ENCODE data around the gene MAD2L2. TPM values are rescaled to one million over a fixed set of nuclear protein-coding genes. Genes with fewer than 3 reads are reported as not detected.

The MAD2L2 gene
- total RNA-seq, 120 experiments from 2014 or later: 15.8 to 42.3 (median 25.8) TPM

Other genes with a start within 250 kb of the MAD2L2 start
- gene DISP3, start 202.0 kb downstream of the MAD2L2 start, total RNA-seq: 10 to 100 TPM in 92 of 120 experiments, 1 to 10 TPM in 28; 6.4 to 26.3 (median 12.0) TPM
- gene FBXO2, start 26.7 kb downstream of the MAD2L2 start, total RNA-seq: 100 to 1,000 TPM in 116 of 120 experiments, 10 to 100 TPM in 4; 88.8 to 412 (median 152) TPM
- gene FBXO44, start 26.3 kb downstream of the MAD2L2 start, total RNA-seq: 100 to 1,000 TPM in 118 of 120 experiments, 10 to 100 TPM in 2; 87.8 to 227 (median 169) TPM
- 10 to 100 TPM in 25 of 120 experiments, 1 to 10 TPM in 95; 3.9 to 15.3 (median 8.3) TPM for gene FBXO6, start 16.9 kb downstream of the MAD2L2 start, total RNA-seq
- gene DRAXIN, start 10.6 kb upstream of the MAD2L2 start, total RNA-seq: 1 to 10 TPM in 59 of 120 experiments, under 1 TPM in 61; 0.26 to 3.8 (median 0.99) TPM
- 10 to 100 TPM in 113 of 120 experiments, 1 to 10 TPM in 7; 5.0 to 40.1 (median 15.7) TPM for gene AGTRAP, start 55.0 kb upstream of the MAD2L2 start, total RNA-seq
- gene C1orf167, start 81.0 kb upstream of the MAD2L2 start, total RNA-seq: 1 to 10 TPM in 2 of 120 experiments, under 1 TPM in 23, not detected in 95; 0.14 to 1.8 (median 0.57) TPM
- 10 to 100 TPM; 31.4 to 70.6 (median 41.5) TPM for gene MTHFR, start 124.8 kb upstream of the MAD2L2 start, total RNA-seq
- 10 to 100 TPM; 51.7 to 92.9 (median 69.7) TPM for gene CLCN6, start 125.0 kb upstream of the MAD2L2 start, total RNA-seq
- gene NPPA, start 166.6 kb upstream of the MAD2L2 start, total RNA-seq: 1 to 10 TPM in 97 of 120 experiments, under 1 TPM in 14, not detected in 9; 0.58 to 9.9 (median 1.9) TPM
- 1 to 10 TPM in 2 of 120 experiments, under 1 TPM in 5, not detected in 113; 0.70 to 1.4 (median 0.84) TPM for gene NPPB, start 177.8 kb upstream of the MAD2L2 start, total RNA-seq
- gene KIAA2013, start 245.3 kb upstream of the MAD2L2 start, total RNA-seq: 10 to 100 TPM; 22.8 to 44.8 (median 29.5) TPM

All from dorsolateral prefrontal cortex (tissue), 118 donors.